PC-3 (cell line): ENCODE measurements around the gene KANK2. TPM values are rescaled to one million over a fixed set of nuclear protein-coding genes. Genes with fewer than 3 reads are reported as not detected.

ENCODE experiments used
- ATAC-seq: fragments of 200-7000 bp; cut with Tn5 transposase; 2 replicates; pipeline ENCODE4 v1.9.1; 2020; ENCODE audit warnings: mild to moderate bottlenecking, moderate library complexity
- BruUV-seq: library from RNA; stranded (reverse); fragments of 400-500 nt; replicated peaks from 2 replicates; lab custom pipeline; 2021; lab: Mats Ljungman, UMichigan
- CTCF ChIA-PET: fragments of 300-600 bp; sonication (Branson Sonifier 250); formaldehyde crosslinking; loops from one replicate; lab custom pipeline; 2022; ENCODE audit warnings: antibody characterized with exemption; lab: Charles Lee
- POLR2A ChIA-PET: fragments of 300-600 bp; sonication (Branson Sonifier 250); formaldehyde crosslinking; loops from one replicate; lab custom pipeline; 2022; ENCODE audit warnings: antibody characterized with exemption; ENCODE audit not compliant: unreplicated experiment; lab: Charles Lee
- DNase-seq: peaks from one replicate; pipeline ENCODE4 v3.0.0-alpha.2; 2015
- H2AFZ ChIP-seq: fragments of 300-600 bp; sonication (generic); 2 replicates; pipeline ENCODE4 v1.6.0; 2016; ENCODE audit warnings: antibody characterized with exemption, low read length
- H3F3A ChIP-seq: fragments of 300-600 bp; sonication (generic); one replicate; pipeline ENCODE4 v1.6.0; 2017; ENCODE audit warnings: antibody characterized with exemption, low read length, control low read depth, mild to moderate bottlenecking; ENCODE audit not compliant: unreplicated experiment
- H3K27ac ChIP-seq: fragments of 300-600 bp; sonication (generic); 2 replicates; pipeline ENCODE4 v1.5.1; 2016; ENCODE audit warnings: mild to moderate bottlenecking, low read length
- H3K27me3 ChIP-seq: fragments of 300-600 bp; sonication (generic); 2 replicates; pipeline ENCODE4 v1.6.1; 2016; ENCODE audit warnings: low read length, mixed read lengths
- H3K36me3 ChIP-seq: fragments of 300-600 bp; sonication (generic); 2 replicates; pipeline ENCODE4 v1.6.1; 2016; ENCODE audit warnings: low read depth, mixed run types, low read length, mixed read lengths
- H3K4me1 ChIP-seq: fragments of 300-600 bp; sonication (generic); 2 replicates; pipeline ENCODE4 v1.5.1; 2016; ENCODE audit warnings: low read length; ENCODE audit not compliant: insufficient read depth
- H3K4me2 ChIP-seq: fragments of 300-600 bp; sonication (generic); 2 replicates; pipeline ENCODE4 v1.6.0; 2016; ENCODE audit warnings: low read length
- H3K4me3 ChIP-seq: fragments of 300-600 bp; sonication (generic); 2 replicates; pipeline ENCODE4 v1.5.1; 2016; ENCODE audit warnings: mild to moderate bottlenecking, low read length, mixed read lengths
- H3K79me2 ChIP-seq: fragments of 300-600 bp; sonication (generic); 2 replicates; pipeline ENCODE4 v1.6.1; 2017; ENCODE audit warnings: low read length, mixed read lengths
- H3K9ac ChIP-seq: fragments of 300-600 bp; sonication (generic); 2 replicates; pipeline ENCODE4 v1.6.0; 2016; ENCODE audit warnings: mild to moderate bottlenecking, low read length
- H3K9me2 ChIP-seq: fragments of 300-600 bp; sonication (generic); replicated peaks from 2 replicates; pipeline ENCODE4 v1.6.1; 2016; ENCODE audit warnings: mixed run types, low read length, mixed read lengths
- H3K9me3 ChIP-seq: fragments of 300-600 bp; sonication (generic); 2 replicates; pipeline ENCODE4 v1.6.1; 2016; ENCODE audit warnings: low read length, mixed read lengths
- H4K20me1 ChIP-seq: fragments of 300-600 bp; sonication (generic); 2 replicates; pipeline ENCODE4 v1.6.1; 2016; ENCODE audit warnings: low read length, mixed read lengths
- CTCF ChIP-seq: fragments of 300-600 bp; sonication (generic); conservative IDR thresholded peaks from 2 replicates; pipeline ENCODE4 v1.5.1; 2017; ENCODE audit warnings: antibody characterized with exemption, low read depth, mild to moderate bottlenecking, low read length
- EZH2 ChIP-seq: fragments of 300-600 bp; sonication (generic); IDR thresholded peaks from one replicate; pipeline ENCODE4 v1.6.1; 2017; ENCODE audit warnings: antibody characterized with exemption, mild to moderate bottlenecking, low read length; ENCODE audit not compliant: unreplicated experiment
- EZH2phosphoT487 ChIP-seq: fragments of 300-600 bp; sonication (generic); IDR thresholded peaks from 2 replicates; pipeline ENCODE4 v1.6.1; 2018; ENCODE audit warnings: mild to moderate bottlenecking, antibody characterized with exemption, low read length, borderline replicate concordance
- intact Hi-C: fragments of 100-400 bp; cut with micrococcal nuclease; formaldehyde crosslinking; loops from 2 replicates; pipeline ENCODE4 v1.9.0; 2023
- total RNA-seq: library from RNA; depleted of rRNA; stranded (reverse); fragments of >200 nt; gene quantifications from 2 replicates; pipeline ENCODE4 v1.2.3, GENCODE V29; 2014

The KANK2 gene
- total RNA-seq, 1 experiment from 2014 or later = 98.4 TPM

GRCh38 chr19:11200931-11201330, 3.6 kb upstream of the KANK2 start:
- Histone ChIP-seq H3K4me1 (peaks cover 23% of the 10 kb centered on the region), H3K4me2 (no peak overlapping the region)
- CTCF ChIA-PET = no interaction called here

GRCh38 chr19:11200015-11200574, 2.8 kb upstream of the KANK2 start:
- no peak overlapping the region for H2AFZ ChIP-seq
- peaks cover 19% of the 10 kb centered on the region for H3K79me2 ChIP-seq
- H3K4me1 ChIP-seq = peaks cover 28% of the 10 kb centered on the region
- intact Hi-C loops = loop anchor here (5.0 kb wide), 1 partner anchor 163 kb away; no protein-coding TSS in a partner anchor
- ChIA-PET CTCF (no interaction called here), POLR2A (no interaction called here)
- H3K36me3 ChIP-seq = no peaks in the 10 kb centered on the region
- H3K27me3 ChIP-seq = no peaks in the 10 kb centered on the region
- H3K27ac ChIP-seq = no peak overlapping the region
- no TSS peak for BruUV-seq
- no peaks in the 10 kb centered on the region for H4K20me1 ChIP-seq
- no peak overlapping the region for H3K4me2 ChIP-seq
- H3K9me3 ChIP-seq = no peaks in the 10 kb centered on the region
- no peaks in the 10 kb centered on the region for H3F3A ChIP-seq
- no peak for ATAC-seq
- no peaks in the 10 kb centered on the region for H3K9me2 ChIP-seq
- no peak overlapping the region for H3K9ac ChIP-seq
- no peak overlapping the region for H3K4me3 ChIP-seq
- no peak for TF ChIP-seq EZH2
- no peak for TF ChIP-seq EZH2phosphoT487
- no peak for TF ChIP-seq CTCF
- no peak for DNase-seq

More at GRCh38 chr19:11200931-11201330, 3.6 kb upstream of the KANK2 start:
- no TSS peak for BruUV-seq
- TF ChIP-seq EZH2 = no peak
- TF ChIP-seq EZH2phosphoT487 = no peak
- TF ChIP-seq CTCF = no peak
- H3K36me3 ChIP-seq = no peaks in the 10 kb centered on the region
- H3F3A ChIP-seq = no peaks in the 10 kb centered on the region
- no peaks in the 10 kb centered on the region for H4K20me1 ChIP-seq
- H3K9me2 ChIP-seq = no peaks in the 10 kb centered on the region
- intact Hi-C loops = loop anchor here (5.0 kb wide), 1 partner anchor 164 kb away; no protein-coding TSS in a partner anchor
- no peak overlapping the region for H3K4me3 ChIP-seq
- no peak for ATAC-seq
- no peaks in the 10 kb centered on the region for H3K9me3 ChIP-seq
- H3K27ac ChIP-seq = no peak overlapping the region
- POLR2A ChIA-PET = no interaction called here
- H2AFZ ChIP-seq = no peak overlapping the region
- no peaks in the 10 kb centered on the region for H3K27me3 ChIP-seq
- H3K9ac ChIP-seq = no peak overlapping the region
- peaks cover 13% of the 10 kb centered on the region for H3K79me2 ChIP-seq
- no peak for DNase-seq

- POLR2A ChIA-PET = no interaction called here
These were observed 2.2 kb upstream of the KANK2 start for GRCh38 chr19:11199517-11199916.

More at GRCh38 chr19:11199517-11199916, 2.2 kb upstream of the KANK2 start:
- no peaks in the 10 kb centered on the region for H3K9me3 ChIP-seq
- peaks cover 29% of the 10 kb centered on the region for H3K4me1 ChIP-seq
- no peak overlapping the region for H3K4me3 ChIP-seq
- no peaks in the 10 kb centered on the region for H4K20me1 ChIP-seq
- CTCF ChIA-PET = no interaction called here
- no peaks in the 10 kb centered on the region for H3F3A ChIP-seq
- H3K27me3 ChIP-seq = no peaks in the 10 kb centered on the region
- intact Hi-C loops = no loop called here
- TF ChIP-seq CTCF (no peak), EZH2 (no peak), EZH2phosphoT487 (no peak)
- H3K9ac ChIP-seq = no peak overlapping the region
- DNase-seq (no peak), ATAC-seq (no peak)
- H3K27ac ChIP-seq = no peak overlapping the region
- H3K36me3 ChIP-seq = no peaks in the 10 kb centered on the region
- H3K79me2 ChIP-seq = peaks cover 19% of the 10 kb centered on the region
- H3K4me2 ChIP-seq = no peak overlapping the region
- BruUV-seq = no TSS peak
- no peak overlapping the region for H2AFZ ChIP-seq
- no peaks in the 10 kb centered on the region for H3K9me2 ChIP-seq
